ENCODE results near the gene COL18A1. TPM values are rescaled to one million over a fixed set of nuclear protein-coding genes. Genes with fewer than 3 reads are reported as not detected.

The COL18A1 gene
- total RNA-seq, 2 donors from 2014 or later = 56.2 to 229 TPM

DNA sequence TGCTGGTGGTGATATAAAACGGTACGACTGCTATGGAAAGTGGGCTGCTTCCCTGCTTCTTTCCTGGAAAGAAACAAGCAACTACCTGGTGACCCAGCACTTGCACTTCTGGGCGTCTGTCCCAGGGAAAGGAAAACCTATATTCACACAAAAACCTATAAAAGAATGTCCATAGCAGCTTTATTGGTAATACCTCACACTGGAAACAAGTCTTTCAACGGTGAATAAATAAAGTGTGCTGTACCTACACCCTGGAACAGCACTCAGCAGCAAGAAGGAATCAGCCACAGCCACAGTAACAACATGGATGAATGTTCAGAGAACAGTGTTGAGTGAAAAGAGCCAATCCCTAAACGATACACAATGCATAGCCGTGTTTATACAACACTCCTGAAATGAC is 117.4 kb downstream of the COL18A1 start:
- WGBS = 84% methylated on average over 6 of the region's 6 CpGs
- no peak overlapping the region for H3K4me3 ChIP-seq
- no peaks in the 10 kb centered on the region for H3K36me3 ChIP-seq
- TF ChIP-seq POLR2AphosphoS5 (IDR thresholded peaks at IDR 0.05) (peak; percentile 82), POLR2A (IDR thresholded peaks at IDR 0.05) (no peak)
- TF ChIP-seq, protein P1, sequence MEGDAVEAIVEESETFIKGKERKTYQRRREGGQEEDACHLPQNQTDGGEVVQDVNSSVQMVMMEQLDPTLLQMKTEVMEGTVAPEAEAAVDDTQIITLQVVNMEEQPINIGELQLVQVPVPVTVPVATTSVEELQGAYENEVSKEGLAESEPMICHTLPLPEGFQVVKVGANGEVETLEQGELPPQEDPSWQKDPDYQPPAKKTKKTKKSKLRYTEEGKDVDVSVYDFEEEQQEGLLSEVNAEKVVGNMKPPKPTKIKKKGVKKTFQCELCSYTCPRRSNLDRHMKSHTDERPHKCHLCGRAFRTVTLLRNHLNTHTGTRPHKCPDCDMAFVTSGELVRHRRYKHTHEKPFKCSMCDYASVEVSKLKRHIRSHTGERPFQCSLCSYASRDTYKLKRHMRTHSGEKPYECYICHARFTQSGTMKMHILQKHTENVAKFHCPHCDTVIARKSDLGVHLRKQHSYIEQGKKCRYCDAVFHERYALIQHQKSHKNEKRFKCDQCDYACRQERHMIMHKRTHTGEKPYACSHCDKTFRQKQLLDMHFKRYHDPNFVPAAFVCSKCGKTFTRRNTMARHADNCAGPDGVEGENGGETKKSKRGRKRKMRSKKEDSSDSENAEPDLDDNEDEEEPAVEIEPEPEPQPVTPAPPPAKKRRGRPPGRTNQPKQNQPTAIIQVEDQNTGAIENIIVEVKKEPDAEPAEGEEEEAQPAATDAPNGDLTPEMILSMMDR (IDR thresholded peaks at IDR 0.05) = no peak
- H3K9me3 ChIP-seq = no peaks in the 10 kb centered on the region
- no peaks in the 10 kb centered on the region for H3K27me3 ChIP-seq (replicated peaks; ENCODE audit: insufficient read depth)
- no peaks in the 10 kb centered on the region for H3K4me1 ChIP-seq (replicated peaks)
- peak overlapping the region; percentile 58 to 81 for H3K27ac ChIP-seq
- peak; percentile 42 for DNase-seq (ENCODE audit: low spot score)
- intact Hi-C loops (cut with DNase I) = no loop called here

DNA sequence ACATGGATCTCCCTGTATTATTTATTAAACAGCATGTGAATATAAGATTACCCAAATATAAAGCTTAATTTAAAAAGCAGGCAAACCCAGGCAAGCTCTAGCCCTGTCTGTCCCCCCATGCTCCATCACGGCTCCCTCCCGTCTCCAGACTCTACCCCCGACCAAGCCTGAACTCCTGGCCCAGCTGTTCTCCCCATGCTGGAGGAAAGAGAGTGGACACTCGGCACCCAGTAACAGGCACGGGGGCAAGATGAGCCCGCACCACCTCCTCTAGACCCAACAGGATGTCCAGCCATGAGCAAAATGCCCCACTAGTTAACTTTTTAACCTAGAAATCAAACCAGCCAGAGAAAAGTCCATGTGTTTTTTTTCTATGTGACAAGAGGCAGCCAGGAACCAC is 118.0 kb downstream of the COL18A1 start:
- DNase-seq (ENCODE audit: low spot score) = no peak
- H3K9me3 ChIP-seq = no peaks in the 10 kb centered on the region
- WGBS = over 99% methylated on average over 6 of the region's 6 CpGs
- H3K36me3 ChIP-seq = no peaks in the 10 kb centered on the region
- intact Hi-C loops (cut with DNase I) = no loop called here
- H3K4me1 ChIP-seq (replicated peaks) = no peaks in the 10 kb centered on the region
- H3K4me3 ChIP-seq = no peak overlapping the region
- H3K27ac ChIP-seq = peak overlapping the region; percentile 58 to 81
- H3K27me3 ChIP-seq (replicated peaks; ENCODE audit: insufficient read depth) = no peaks in the 10 kb centered on the region
- TF ChIP-seq, protein P1 (IDR thresholded peaks at IDR 0.05) = no peak
- no peak for TF ChIP-seq POLR2AphosphoS5 (IDR thresholded peaks at IDR 0.05)
- TF ChIP-seq POLR2A (IDR thresholded peaks at IDR 0.05) = no peak

DNA sequence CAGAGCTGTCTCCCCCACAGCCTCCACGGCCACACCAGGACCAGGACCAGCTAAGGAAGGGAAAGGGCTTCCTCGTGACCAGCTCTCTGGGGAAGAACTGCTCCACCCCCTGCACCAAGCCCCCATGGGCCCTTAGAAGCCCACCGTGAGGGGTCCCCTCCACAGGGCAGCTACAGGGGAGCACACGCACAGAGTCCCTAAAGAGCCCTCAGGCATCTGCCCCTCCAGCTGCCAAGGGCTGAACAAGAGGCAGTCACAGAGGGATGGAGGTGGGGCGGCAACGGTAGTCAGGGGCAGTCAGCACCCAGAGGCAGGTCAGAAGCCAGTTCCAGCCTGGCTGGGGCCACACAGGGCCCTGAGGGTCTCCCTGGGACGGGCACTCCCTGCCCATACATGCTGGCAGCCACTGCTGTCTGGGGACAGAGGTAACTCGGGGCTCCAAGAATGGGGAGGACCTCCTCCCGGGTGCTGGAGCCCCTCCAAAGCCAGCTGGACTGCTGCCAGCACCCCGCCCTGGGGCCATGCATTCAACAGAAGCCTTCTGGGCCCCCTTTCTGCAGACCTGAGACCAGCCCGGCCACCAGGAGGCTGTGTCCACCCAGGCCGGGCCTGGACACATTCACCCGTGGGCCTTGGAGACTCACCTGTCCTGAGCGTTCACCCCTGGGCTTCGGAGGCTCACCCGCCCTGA is 118.6 kb downstream of the COL18A1 start:
- no peaks in the 10 kb centered on the region for H3K27me3 ChIP-seq (replicated peaks; ENCODE audit: insufficient read depth)
- no peaks in the 10 kb centered on the region for H3K4me1 ChIP-seq (replicated peaks)
- DNase-seq (ENCODE audit: low spot score) = no peak
- no peaks in the 10 kb centered on the region for H3K36me3 ChIP-seq
- no peaks in the 10 kb centered on the region for H3K9me3 ChIP-seq
- intact Hi-C loops (cut with DNase I) = no loop called here
- no peak for TF ChIP-seq POLR2A (IDR thresholded peaks at IDR 0.05)
- TF ChIP-seq, protein P1 (IDR thresholded peaks at IDR 0.05) = no peak
- peak overlapping the region; percentile 58 to 81 for H3K27ac ChIP-seq
- 87% methylated on average over 14 of the region's 16 CpGs for WGBS
- no peak overlapping the region for H3K4me3 ChIP-seq

DNA sequence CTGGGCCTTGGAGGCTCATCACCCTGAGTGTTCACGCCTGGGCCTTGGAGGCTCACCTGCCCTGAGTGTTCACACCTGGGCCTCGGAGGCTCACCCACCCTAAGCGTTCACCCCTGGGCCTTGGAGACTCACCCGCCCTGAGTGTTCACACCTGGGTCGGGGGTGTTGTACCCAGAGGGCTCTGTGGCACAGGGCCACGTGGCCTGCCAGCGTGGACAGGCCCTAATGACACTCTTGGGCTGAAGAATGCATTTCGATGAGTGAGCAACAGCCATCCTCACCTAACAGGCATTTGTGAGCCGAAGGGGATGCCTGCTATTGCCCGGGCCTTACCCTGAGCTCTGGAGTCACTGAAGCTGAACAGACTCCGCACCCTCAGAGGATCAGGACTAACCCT is 119.8 kb downstream of the COL18A1 start:
- no peak for TF ChIP-seq POLR2AphosphoS5 (IDR thresholded peaks at IDR 0.05)
- no peak for TF ChIP-seq POLR2A (IDR thresholded peaks at IDR 0.05)
- TF ChIP-seq, protein P1 (IDR thresholded peaks at IDR 0.05) = no peak
- no peak for DNase-seq (ENCODE audit: low spot score)
- Histone ChIP-seq H3K4me3 (no peak overlapping the region), H3K4me1 (replicated peaks) (no peaks in the 10 kb centered on the region), H3K9me3 (no peaks in the 10 kb centered on the region), H3K27ac (peak overlapping the region in 1 of 2 donors; percentile 18), H3K36me3 (no peaks in the 10 kb centered on the region), H3K27me3 (replicated peaks; ENCODE audit: insufficient read depth) (no peaks in the 10 kb centered on the region)
- WGBS = 93% methylated on average over 8 of the region's 11 CpGs
- intact Hi-C loops (cut with DNase I) = no loop called here
